ENCODE data around the gene PDE11A.
"Not testable (repeated sequence)": the region's sequence is repeated elsewhere in the genome, so short reads cannot be mapped to it uniquely, and the experiment has no call there.

The PDE11A gene

GRCh38 chr2:178072383-178073301 lies at the start of gene PDE11A:
TSS of gene PDE11A (minus strand) at chr2:178072777. CDS start at chr2:178072437, 340 bp downstream.
- peak; percentile 70 for DNase-seq

- DNase-seq, result no peak
These were observed 46.8 kb upstream of the PDE11A start for GRCh38 chr2:178119179-178119922.

GRCh38 chr2:178117725-178118124 lies 45.1 kb upstream of the PDE11A start:
- no peak for DNase-seq

GRCh38 chr2:178115271-178115670 lies 42.7 kb upstream of the PDE11A start:
- DNase-seq, result no peak

- no peak for DNase-seq
These were observed 41.9 kb upstream of the PDE11A start for GRCh38 chr2:178114462-178114861.

- DNase-seq, result peak; percentile 90
These were observed 39.9 kb upstream of the PDE11A start, which contains the start of gene RBM45 for GRCh38 chr2:178112202-178113152. TSS of gene RBM45 (plus strand) at chr2:178112437. CDS start at chr2:178112547, 110 bp downstream.

- no peak for DNase-seq
These were observed 39.2 kb upstream of the PDE11A start for GRCh38 chr2:178111743-178112142.

GRCh38 chr2:178110681-178111080 lies 38.1 kb upstream of the PDE11A start:
- peak; percentile 44 for DNase-seq

- peak; percentile 69 for DNase-seq
These were observed 37.2 kb upstream of the PDE11A start for GRCh38 chr2:178109813-178110212.

GRCh38 chr2:178108176-178108575 lies 35.6 kb upstream of the PDE11A start:
- no peak for DNase-seq

- no peak for DNase-seq
These were observed 33.5 kb upstream of the PDE11A start for GRCh38 chr2:178106053-178106452.

- DNase-seq, result no peak
These were observed 33.0 kb upstream of the PDE11A start for GRCh38 chr2:178105566-178105965.

- no peak for DNase-seq
These were observed 28.9 kb upstream of the PDE11A start for GRCh38 chr2:178101321-178102079.

GRCh38 chr2:178093471-178093870 lies 20.9 kb upstream of the PDE11A start:
- no peak for DNase-seq

- DNase-seq, result no peak
These were observed 16.2 kb upstream of the PDE11A start for GRCh38 chr2:178088774-178089270.

GRCh38 chr2:178084273-178084672 lies 11.7 kb upstream of the PDE11A start:
- DNase-seq, result no peak

- DNase-seq, result no peak
These were observed 9.9 kb upstream of the PDE11A start for GRCh38 chr2:178082408-178083045.

- DNase-seq, result not testable (repeated sequence)
These were observed 6.7 kb upstream of the PDE11A start for GRCh38 chr2:178079279-178079678.

- no peak for DNase-seq
These were observed 3.6 kb upstream of the PDE11A start for GRCh38 chr2:178076130-178076529.

- no peak for DNase-seq
These were observed 2.4 kb upstream of the PDE11A start for GRCh38 chr2:178075006-178075326.

All from COR-L47 (cell line).